PFSK-1 (cell line): ENCODE data around the gene PELO.

Source experiments
- POLR2AphosphoS5 ChIP-seq: IDR thresholded peaks from 2 replicates; pipeline ENCODE4 v1.6.1; 2012; ENCODE audit warnings: low read depth, mild to moderate bottlenecking, control low read depth, low read length, moderate library complexity
- SIN3A ChIP-seq: IDR thresholded peaks from 2 replicates; pipeline ENCODE4 v1.6.1; 2012; ENCODE audit warnings: mild to moderate bottlenecking, low read length, moderate library complexity, borderline replicate concordance; ENCODE audit not compliant: insufficient read depth
- TAF1 ChIP-seq: IDR thresholded peaks from 2 replicates; pipeline ENCODE4 v1.6.1; 2012; ENCODE audit warnings: low read length, control low read depth, borderline replicate concordance; ENCODE audit not compliant: insufficient read depth
- TF ChIP-seq, protein P1 (sequence below), 2 experiments: IDR thresholded peaks; 2 replicates each; pipeline versions ENCODE4 v1.6.1 to v1.8.0; 2011 to 2012; ENCODE audit warnings: low read depth in 2 of 2, low read length in 2 of 2, control low read depth in 1 of 2, inconsistent platforms in 1 of 2, mild to moderate bottlenecking in 1 of 2, moderate library complexity in 1 of 2; ENCODE audit not compliant: insufficient read depth in 1 of 2

DNA sequence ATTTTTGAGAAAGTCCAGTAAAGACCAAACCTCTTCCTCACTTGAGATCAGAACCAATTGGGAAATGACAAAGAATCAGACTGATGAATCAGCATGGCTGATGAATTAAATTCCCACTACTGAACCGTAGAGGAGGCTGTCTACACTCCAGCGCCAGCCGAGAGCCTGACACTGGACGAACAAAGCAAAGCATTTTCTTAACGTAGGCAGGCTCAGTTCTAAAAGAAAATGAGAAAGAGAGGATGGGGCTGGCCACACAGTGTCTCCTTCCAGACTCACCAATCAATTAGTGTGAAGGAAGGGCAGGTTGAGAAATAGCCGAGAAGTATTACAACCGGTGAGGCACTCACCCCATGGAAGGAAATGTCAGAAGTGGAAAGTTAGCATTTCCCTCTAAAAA lies 49.4 kb downstream of the PELO start:
- TF ChIP-seq POLR2AphosphoS5 (no peak), TAF1 (no peak), SIN3A (no peak)
- TF ChIP-seq, protein P1, sequence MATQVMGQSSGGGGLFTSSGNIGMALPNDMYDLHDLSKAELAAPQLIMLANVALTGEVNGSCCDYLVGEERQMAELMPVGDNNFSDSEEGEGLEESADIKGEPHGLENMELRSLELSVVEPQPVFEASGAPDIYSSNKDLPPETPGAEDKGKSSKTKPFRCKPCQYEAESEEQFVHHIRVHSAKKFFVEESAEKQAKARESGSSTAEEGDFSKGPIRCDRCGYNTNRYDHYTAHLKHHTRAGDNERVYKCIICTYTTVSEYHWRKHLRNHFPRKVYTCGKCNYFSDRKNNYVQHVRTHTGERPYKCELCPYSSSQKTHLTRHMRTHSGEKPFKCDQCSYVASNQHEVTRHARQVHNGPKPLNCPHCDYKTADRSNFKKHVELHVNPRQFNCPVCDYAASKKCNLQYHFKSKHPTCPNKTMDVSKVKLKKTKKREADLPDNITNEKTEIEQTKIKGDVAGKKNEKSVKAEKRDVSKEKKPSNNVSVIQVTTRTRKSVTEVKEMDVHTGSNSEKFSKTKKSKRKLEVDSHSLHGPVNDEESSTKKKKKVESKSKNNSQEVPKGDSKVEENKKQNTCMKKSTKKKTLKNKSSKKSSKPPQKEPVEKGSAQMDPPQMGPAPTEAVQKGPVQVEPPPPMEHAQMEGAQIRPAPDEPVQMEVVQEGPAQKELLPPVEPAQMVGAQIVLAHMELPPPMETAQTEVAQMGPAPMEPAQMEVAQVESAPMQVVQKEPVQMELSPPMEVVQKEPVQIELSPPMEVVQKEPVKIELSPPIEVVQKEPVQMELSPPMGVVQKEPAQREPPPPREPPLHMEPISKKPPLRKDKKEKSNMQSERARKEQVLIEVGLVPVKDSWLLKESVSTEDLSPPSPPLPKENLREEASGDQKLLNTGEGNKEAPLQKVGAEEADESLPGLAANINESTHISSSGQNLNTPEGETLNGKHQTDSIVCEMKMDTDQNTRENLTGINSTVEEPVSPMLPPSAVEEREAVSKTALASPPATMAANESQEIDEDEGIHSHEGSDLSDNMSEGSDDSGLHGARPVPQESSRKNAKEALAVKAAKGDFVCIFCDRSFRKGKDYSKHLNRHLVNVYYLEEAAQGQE (IDR thresholded peaks at IDR 0.05; ENCODE audit: insufficient read depth in 1 of 2, low read depth in 2 of 2, low read length in 2 of 2) = no peak
